Keratinocyte (primary cell): Measurements from ENCODE around the gene NT5DC4. TPM values are rescaled to one million over a fixed set of nuclear protein-coding genes. Genes with fewer than 3 reads are reported as not detected.

ENCODE experiments used
- DNase-seq: peaks from one replicate; pipeline ENCODE4 v3.0.0-alpha.2; 2011; ENCODE audit warnings: low read depth, missing footprints, low spot score
- FAIRE-seq: peaks from 2 replicates; lab custom pipeline; 2011; peaks lifted over from hg19 to GRCh38; lab: Jason Lieb, UNC
- H2AFZ ChIP-seq: 2 replicates; pipeline ENCODE4 v1.6.0; 2012; ENCODE audit warnings: low read length, control low read depth, inconsistent platforms; ENCODE audit not compliant: control insufficient read depth
- H3K27ac ChIP-seq: 2 replicates; pipeline ENCODE4 v1.5.1; 2011; ENCODE audit warnings: low read length; ENCODE audit not compliant: control insufficient read depth, insufficient read depth
- H3K27me3 ChIP-seq: 3 replicates; pipeline ENCODE4 v1.6.0; 2011; ENCODE audit warnings: low read length; ENCODE audit not compliant: control insufficient read depth, insufficient read depth; ENCODE audit errors: extremely low read depth
- H3K36me3 ChIP-seq, 2 experiments: 2 replicates in 1 of 2; 3 replicates in 1 of 2; pipeline ENCODE4 v1.5.1; 2011; ENCODE audit warnings: low read length in 2 of 2, mild to moderate bottlenecking in 1 of 2; ENCODE audit not compliant: control insufficient read depth in 2 of 2, insufficient read depth in 2 of 2; ENCODE audit errors: extremely low read depth in 1 of 2
- H3K4me1 ChIP-seq: 3 replicates; pipeline ENCODE4 v1.5.1; 2011; ENCODE audit warnings: low read length; ENCODE audit not compliant: control insufficient read depth, insufficient read depth; ENCODE audit errors: extremely low read depth
- H3K4me2 ChIP-seq: 3 replicates; pipeline ENCODE4 v1.6.0; 2011; ENCODE audit warnings: low read depth, low read length; ENCODE audit not compliant: control insufficient read depth, insufficient read depth; ENCODE audit errors: extremely low read depth
- H3K4me3 ChIP-seq, 3 experiments: fragments of 200-600 bp in 1 of 3; sonication (generic) in 1 of 3; 2 replicates in 2 of 3; 3 replicates in 1 of 3; pipeline ENCODE4 v1.5.1; 2011 to 2016; ENCODE audit warnings: low read length in 3 of 3, mild to moderate bottlenecking in 3 of 3, control low read depth in 2 of 3, inconsistent platforms in 1 of 3, low read depth in 1 of 3, mixed read lengths in 1 of 3, mixed run types in 1 of 3, moderate library complexity in 1 of 3; ENCODE audit not compliant: control insufficient read depth in 2 of 3, insufficient read depth in 2 of 3; ENCODE audit errors: extremely low read depth in 1 of 3
- H3K79me2 ChIP-seq: 2 replicates; pipeline ENCODE4 v1.6.0; 2012; ENCODE audit warnings: low read length; ENCODE audit not compliant: control insufficient read depth, insufficient read depth
- H3K9ac ChIP-seq: 3 replicates; pipeline ENCODE4 v1.6.0; 2011; ENCODE audit warnings: low read length; ENCODE audit not compliant: control insufficient read depth, insufficient read depth; ENCODE audit errors: extremely low read depth
- H3K9me1 ChIP-seq: 3 replicates; pipeline ENCODE4 v1.6.0; 2011; ENCODE audit warnings: low read length; ENCODE audit not compliant: control insufficient read depth, insufficient read depth; ENCODE audit errors: extremely low read depth
- H3K9me3 ChIP-seq: 2 replicates; pipeline ENCODE4 v1.5.1; 2012; ENCODE audit warnings: low read depth, low read length; ENCODE audit not compliant: control insufficient read depth
- H4K20me1 ChIP-seq: 3 replicates; pipeline ENCODE4 v1.6.0; 2011; ENCODE audit warnings: low read length; ENCODE audit not compliant: control insufficient read depth, insufficient read depth; ENCODE audit errors: extremely low read depth
- CTCF ChIP-seq, 3 experiments: IDR thresholded peaks in 1 of 3; conservative IDR thresholded peaks in 1 of 3; optimal IDR thresholded peaks in 1 of 3; 2 replicates in 2 of 3; 3 replicates in 1 of 3; pipeline versions ENCODE3 to v1.5.1; 2011; ENCODE audit warnings: low read length in 3 of 3, mild to moderate bottlenecking in 3 of 3, moderate library complexity in 2 of 3, control low read depth in 1 of 3, inconsistent platforms in 1 of 3; ENCODE audit not compliant: insufficient read depth in 2 of 3; ENCODE audit errors: extremely low read depth in 1 of 3
- EZH2 ChIP-seq: IDR thresholded peaks from one replicate; pipeline ENCODE4 v1.6.1; 2012; ENCODE audit warnings: inconsistent platforms, mild to moderate bottlenecking, low read length, moderate library complexity
- dilution Hi-C: fragments of 300-500 bp; cut with MboI; formaldehyde crosslinking; loops from one replicate; pipeline ENCODE4 v1.7.0; 2020; ENCODE audit warnings: low sequenced_read_pairs; ENCODE audit not compliant: extremely low pct_ligation_motif_present
- polyA plus RNA-seq, 5 experiments: library from polyadenylated mRNA; depleted of rRNA in 3 of 5; stranded (reverse) in 3 of 5; stranded (forward) in 1 of 5; unstranded in 1 of 5; fragments of >200 nt; gene quantifications; 1 replicate in 1 of 5; 2 replicates in 3 of 5; 3 replicates in 1 of 5; pipeline versions ENCODE4 v1.2.1 to v1.2.3, GENCODE V29; 2011 to 2012; ENCODE audit warnings: missing spikeins in 2 of 5, low read depth in 1 of 5, low replicate concordance in 1 of 5

NT5DC4 gene
- polyA plus RNA-seq, 1 donor (not counting 4 experiments of a cell fraction or from before 2014, with no cell fraction given) = 1.00 TPM

GRCh38 chr2:112721819-112722522 lies 1.2 kb downstream of the NT5DC4 start:
- H3K4me3 ChIP-seq = no peak overlapping the region
- no peak overlapping the region for H3K9ac ChIP-seq
- TF ChIP-seq CTCF (optimal IDR thresholded peaks at IDR 0.05 in 1 of 3, IDR thresholded peaks at IDR 0.05 in 1 of 3, conservative IDR thresholded peaks at IDR 0.05 in 1 of 3; ENCODE audit: extremely low read depth in 1 of 3, insufficient read depth in 2 of 3, low read length in 3 of 3) (no peak), EZH2 (no peak)
- H3K9me1 ChIP-seq = no peaks in the 10 kb centered on the region
- no peaks in the 10 kb centered on the region for H3K79me2 ChIP-seq
- DNase-seq (no peak), FAIRE-seq (no peak)
- no peaks in the 10 kb centered on the region for H3K27me3 ChIP-seq
- H3K4me2 ChIP-seq = no peak overlapping the region
- no peak overlapping the region for H2AFZ ChIP-seq
- no peaks in the 10 kb centered on the region for H4K20me1 ChIP-seq
- H3K36me3 ChIP-seq = no peaks in the 10 kb centered on the region
- no peak overlapping the region for H3K27ac ChIP-seq
- peaks cover 13% of the 10 kb centered on the region for H3K4me1 ChIP-seq
- H3K9me3 ChIP-seq = no peaks in the 10 kb centered on the region
- dilution Hi-C loops = no loop called here

- DNase-seq = no peak
- TF ChIP-seq EZH2 = no peak
- TF ChIP-seq CTCF (optimal IDR thresholded peaks at IDR 0.05 in 1 of 3, IDR thresholded peaks at IDR 0.05 in 1 of 3, conservative IDR thresholded peaks at IDR 0.05 in 1 of 3; ENCODE audit: extremely low read depth in 1 of 3, insufficient read depth in 2 of 3, low read length in 3 of 3) = no peak
- H3K9ac ChIP-seq = no peak overlapping the region
- no peaks in the 10 kb centered on the region for H3K79me2 ChIP-seq
- H2AFZ ChIP-seq = no peak overlapping the region
- no peak overlapping the region for H3K27ac ChIP-seq
- no peak overlapping the region for H3K4me2 ChIP-seq
- no peaks in the 10 kb centered on the region for H4K20me1 ChIP-seq
- no peaks in the 10 kb centered on the region for H3K27me3 ChIP-seq
- no peak overlapping the region for H3K4me3 ChIP-seq
- dilution Hi-C loops = no loop called here
- H3K36me3 ChIP-seq = no peaks in the 10 kb centered on the region
- no peak for FAIRE-seq
- no peaks in the 10 kb centered on the region for H3K9me1 ChIP-seq
- peaks cover 13% of the 10 kb centered on the region for H3K4me1 ChIP-seq
- no peaks in the 10 kb centered on the region for H3K9me3 ChIP-seq
These were observed 2.2 kb downstream of the NT5DC4 start for GRCh38 chr2:112722816-112723546.
